ENCODE measurements around the gene PATZ1.

The PATZ1 gene

GRCh38 chr22:31345331-31346254, 553 bp downstream of the PATZ1 start (continued):
- TF ChIP-seq ZNF521 (tag by site-specific recombination; IDR thresholded peaks at IDR 0.05) (no peak), ZNF501 (tag by site-specific recombination; IDR thresholded peaks at IDR 0.05) (peak; percentile 47; the same call in 1 of the 2 replicates), ZNF747 (tag by site-specific recombination; IDR thresholded peaks at IDR 0.05) (no peak), ZNF658 (tag by site-specific recombination; IDR thresholded peaks at IDR 0.05) (no peak), ZNF660 (tag by site-specific recombination; IDR thresholded peaks at IDR 0.05) (0 out of 2 replicates have a peak, but pooled peaks have one; percentile 25), GLIS2 (tag by site-specific recombination; IDR thresholded peaks at IDR 0.05) (peak; percentile 93), ZXDB (tag by site-specific recombination; IDR thresholded peaks at IDR 0.05) (0 out of 2 replicates have a peak, but pooled peaks have one; percentile 16), MEIS1 (CRISPR knock-in tag; IDR thresholded peaks at IDR 0.05; ENCODE audit: borderline replicate concordance) (no peak), SP3 (tag by site-specific recombination; IDR thresholded peaks at IDR 0.05) (peak; percentile 42), ZNF221 (tag by site-specific recombination; IDR thresholded peaks at IDR 0.05; ENCODE audit: borderline replicate concordance) (no peak), ZNF416 (tag by site-specific recombination; IDR thresholded peaks at IDR 0.05) (no peak), ZNF121 (tag by site-specific recombination; IDR thresholded peaks at IDR 0.05) (no peak), GLI2 (tag by site-specific recombination; IDR thresholded peaks at IDR 0.05; ENCODE audit: borderline replicate concordance, low read depth) (no peak), GLIS1 (tag by site-specific recombination; IDR thresholded peaks at IDR 0.05) (peak; percentile 97), ZBTB44 (tag by site-specific recombination; IDR thresholded peaks at IDR 0.05) (no peak), ZNF530 (tag by site-specific recombination; IDR thresholded peaks at IDR 0.05; ENCODE audit: low read depth) (no peak), ZIC2 (tag by site-specific recombination; IDR thresholded peaks at IDR 0.05) (peak; percentile 42), ZNF302 (tag by site-specific recombination; IDR thresholded peaks at IDR 0.05; ENCODE audit: low read depth) (no peak), ZNF10 (tag by site-specific recombination; IDR thresholded peaks at IDR 0.05) (no peak), ZNF792 (tag by site-specific recombination; IDR thresholded peaks at IDR 0.05) (no peak), SETDB1 (IDR thresholded peaks at IDR 0.05; ENCODE audit: insufficient read length, low read length) (no peak), YY2 (tag by site-specific recombination; IDR thresholded peaks at IDR 0.05) (no peak), ZFHX2 (tag by site-specific recombination; conservative IDR thresholded peaks at IDR 0.05) (peak; percentile 76)
- TF ChIP-seq, protein P1, sequence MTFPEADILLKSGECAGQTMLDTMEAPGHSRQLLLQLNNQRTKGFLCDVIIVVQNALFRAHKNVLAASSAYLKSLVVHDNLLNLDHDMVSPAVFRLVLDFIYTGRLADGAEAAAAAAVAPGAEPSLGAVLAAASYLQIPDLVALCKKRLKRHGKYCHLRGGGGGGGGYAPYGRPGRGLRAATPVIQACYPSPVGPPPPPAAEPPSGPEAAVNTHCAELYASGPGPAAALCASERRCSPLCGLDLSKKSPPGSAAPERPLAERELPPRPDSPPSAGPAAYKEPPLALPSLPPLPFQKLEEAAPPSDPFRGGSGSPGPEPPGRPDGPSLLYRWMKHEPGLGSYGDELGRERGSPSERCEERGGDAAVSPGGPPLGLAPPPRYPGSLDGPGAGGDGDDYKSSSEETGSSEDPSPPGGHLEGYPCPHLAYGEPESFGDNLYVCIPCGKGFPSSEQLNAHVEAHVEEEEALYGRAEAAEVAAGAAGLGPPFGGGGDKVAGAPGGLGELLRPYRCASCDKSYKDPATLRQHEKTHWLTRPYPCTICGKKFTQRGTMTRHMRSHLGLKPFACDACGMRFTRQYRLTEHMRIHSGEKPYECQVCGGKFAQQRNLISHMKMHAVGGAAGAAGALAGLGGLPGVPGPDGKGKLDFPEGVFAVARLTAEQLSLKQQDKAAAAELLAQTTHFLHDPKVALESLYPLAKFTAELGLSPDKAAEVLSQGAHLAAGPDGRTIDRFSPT (tag by site-specific recombination; IDR thresholded peaks at IDR 0.05): no peak
- TF ChIP-seq, protein P2, sequence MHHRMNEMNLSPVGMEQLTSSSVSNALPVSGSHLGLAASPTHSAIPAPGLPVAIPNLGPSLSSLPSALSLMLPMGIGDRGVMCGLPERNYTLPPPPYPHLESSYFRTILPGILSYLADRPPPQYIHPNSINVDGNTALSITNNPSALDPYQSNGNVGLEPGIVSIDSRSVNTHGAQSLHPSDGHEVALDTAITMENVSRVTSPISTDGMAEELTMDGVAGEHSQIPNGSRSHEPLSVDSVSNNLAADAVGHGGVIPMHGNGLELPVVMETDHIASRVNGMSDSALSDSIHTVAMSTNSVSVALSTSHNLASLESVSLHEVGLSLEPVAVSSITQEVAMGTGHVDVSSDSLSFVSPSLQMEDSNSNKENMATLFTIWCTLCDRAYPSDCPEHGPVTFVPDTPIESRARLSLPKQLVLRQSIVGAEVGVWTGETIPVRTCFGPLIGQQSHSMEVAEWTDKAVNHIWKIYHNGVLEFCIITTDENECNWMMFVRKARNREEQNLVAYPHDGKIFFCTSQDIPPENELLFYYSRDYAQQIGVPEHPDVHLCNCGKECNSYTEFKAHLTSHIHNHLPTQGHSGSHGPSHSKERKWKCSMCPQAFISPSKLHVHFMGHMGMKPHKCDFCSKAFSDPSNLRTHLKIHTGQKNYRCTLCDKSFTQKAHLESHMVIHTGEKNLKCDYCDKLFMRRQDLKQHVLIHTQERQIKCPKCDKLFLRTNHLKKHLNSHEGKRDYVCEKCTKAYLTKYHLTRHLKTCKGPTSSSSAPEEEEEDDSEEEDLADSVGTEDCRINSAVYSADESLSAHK (tag by site-specific recombination; IDR thresholded peaks at IDR 0.05): no peak
- TF ChIP-seq, protein P3, sequence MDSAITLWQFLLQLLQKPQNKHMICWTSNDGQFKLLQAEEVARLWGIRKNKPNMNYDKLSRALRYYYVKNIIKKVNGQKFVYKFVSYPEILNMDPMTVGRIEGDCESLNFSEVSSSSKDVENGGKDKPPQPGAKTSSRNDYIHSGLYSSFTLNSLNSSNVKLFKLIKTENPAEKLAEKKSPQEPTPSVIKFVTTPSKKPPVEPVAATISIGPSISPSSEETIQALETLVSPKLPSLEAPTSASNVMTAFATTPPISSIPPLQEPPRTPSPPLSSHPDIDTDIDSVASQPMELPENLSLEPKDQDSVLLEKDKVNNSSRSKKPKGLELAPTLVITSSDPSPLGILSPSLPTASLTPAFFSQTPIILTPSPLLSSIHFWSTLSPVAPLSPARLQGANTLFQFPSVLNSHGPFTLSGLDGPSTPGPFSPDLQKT (IDR thresholded peaks at IDR 0.05; ENCODE audit: borderline replicate concordance, low read depth, low read length): no peak
- TF ChIP-seq, protein P4, sequence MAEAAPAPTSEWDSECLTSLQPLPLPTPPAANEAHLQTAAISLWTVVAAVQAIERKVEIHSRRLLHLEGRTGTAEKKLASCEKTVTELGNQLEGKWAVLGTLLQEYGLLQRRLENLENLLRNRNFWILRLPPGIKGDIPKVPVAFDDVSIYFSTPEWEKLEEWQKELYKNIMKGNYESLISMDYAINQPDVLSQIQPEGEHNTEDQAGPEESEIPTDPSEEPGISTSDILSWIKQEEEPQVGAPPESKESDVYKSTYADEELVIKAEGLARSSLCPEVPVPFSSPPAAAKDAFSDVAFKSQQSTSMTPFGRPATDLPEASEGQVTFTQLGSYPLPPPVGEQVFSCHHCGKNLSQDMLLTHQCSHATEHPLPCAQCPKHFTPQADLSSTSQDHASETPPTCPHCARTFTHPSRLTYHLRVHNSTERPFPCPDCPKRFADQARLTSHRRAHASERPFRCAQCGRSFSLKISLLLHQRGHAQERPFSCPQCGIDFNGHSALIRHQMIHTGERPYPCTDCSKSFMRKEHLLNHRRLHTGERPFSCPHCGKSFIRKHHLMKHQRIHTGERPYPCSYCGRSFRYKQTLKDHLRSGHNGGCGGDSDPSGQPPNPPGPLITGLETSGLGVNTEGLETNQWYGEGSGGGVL (tag by site-specific recombination; IDR thresholded peaks at IDR 0.05): peak; percentile 40
- TF ChIP-seq, protein P5, sequence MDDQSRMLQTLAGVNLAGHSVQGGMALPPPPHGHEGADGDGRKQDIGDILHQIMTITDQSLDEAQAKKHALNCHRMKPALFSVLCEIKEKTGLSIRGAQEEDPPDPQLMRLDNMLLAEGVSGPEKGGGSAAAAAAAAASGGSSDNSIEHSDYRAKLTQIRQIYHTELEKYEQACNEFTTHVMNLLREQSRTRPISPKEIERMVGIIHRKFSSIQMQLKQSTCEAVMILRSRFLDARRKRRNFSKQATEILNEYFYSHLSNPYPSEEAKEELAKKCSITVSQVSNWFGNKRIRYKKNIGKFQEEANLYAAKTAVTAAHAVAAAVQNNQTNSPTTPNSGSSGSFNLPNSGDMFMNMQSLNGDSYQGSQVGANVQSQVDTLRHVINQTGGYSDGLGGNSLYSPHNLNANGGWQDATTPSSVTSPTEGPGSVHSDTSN (CRISPR knock-in tag; IDR thresholded peaks at IDR 0.05): peak; percentile 79
